WTC11 (cell line): ENCODE results near the gene STXBP5. TPM values are rescaled to one million over a fixed set of nuclear protein-coding genes. Genes with fewer than 3 reads are reported as not detected.

ENCODE experiments used
- ATAC-seq: fragments of 200-7000 bp; cut with Tn5 transposase; 2 replicates; pipeline ENCODE4 v1.10.0; 2021; ENCODE audit warnings: mild to moderate bottlenecking, moderate library complexity
- CTCF ChIA-PET: fragments of 300-600 bp; sonication (Branson Sonifier 250); formaldehyde crosslinking; loops from one replicate; lab custom pipeline; 2021; ENCODE audit warnings: antibody characterized with exemption; lab: Charles Lee
- POLR2A ChIA-PET: fragments of 350-600 bp; sonication (Branson Sonifier 250); formaldehyde crosslinking; loops from one replicate; lab custom pipeline; 2021; ENCODE audit warnings: antibody characterized with exemption; lab: Charles Lee
- DNase-seq: peaks from one replicate; pipeline ENCODE4 v3.0.0; 2021; ENCODE audit warnings: low spot score
- H3K27ac Mint-ChIP-seq: 2 replicates; pipeline ENCODE4 v1.8.0; 2021; ENCODE audit warnings: mixed read lengths
- H3K27me3 Mint-ChIP-seq: 2 replicates; pipeline ENCODE4 v1.8.0; 2021; ENCODE audit warnings: low read depth, mild to moderate bottlenecking, moderate library complexity, mixed read lengths
- H3K36me3 Mint-ChIP-seq: 2 replicates; pipeline ENCODE4 v1.8.0; 2021; ENCODE audit warnings: mixed read lengths
- H3K4me1 Mint-ChIP-seq: 2 replicates; pipeline ENCODE4 v1.8.0; 2022; ENCODE audit warnings: mixed read lengths
- H3K4me3 Mint-ChIP-seq: 2 replicates; pipeline ENCODE4 v1.8.0; 2021; ENCODE audit warnings: mild to moderate bottlenecking, moderate library complexity, mixed read lengths
- H3K9me3 Mint-ChIP-seq: 2 replicates; pipeline ENCODE4 v1.8.0; 2021; ENCODE audit warnings: mixed read lengths
- ATF1 ChIP-seq: sonication (generic); formaldehyde crosslinking; IDR thresholded peaks from 2 replicates; pipeline ENCODE4 v1.8.1; 2023; ENCODE audit warnings: mild to moderate bottlenecking, moderate library complexity, missing genetic modification reagents
- ATF2 ChIP-seq: sonication (generic); formaldehyde crosslinking; IDR thresholded peaks from 2 replicates; pipeline ENCODE4 v1.8.1; 2022; ENCODE audit warnings: low read depth, missing genetic modification reagents, borderline replicate concordance
- ATF6 ChIP-seq: sonication (generic); formaldehyde crosslinking; IDR thresholded peaks from 2 replicates; pipeline ENCODE4 v1.8.1; 2023; ENCODE audit warnings: mild to moderate bottlenecking, missing genetic modification reagents
- CREB1 ChIP-seq: sonication (generic); formaldehyde crosslinking; IDR thresholded peaks from 2 replicates; pipeline ENCODE4 v1.8.0; 2023; ENCODE audit warnings: mild to moderate bottlenecking, missing genetic modification reagents
- ELF4 ChIP-seq: sonication (generic); formaldehyde crosslinking; IDR thresholded peaks from 2 replicates; pipeline ENCODE4 v1.8.1; 2022; ENCODE audit warnings: low read depth, mild to moderate bottlenecking, moderate library complexity, missing genetic modification reagents
- ERG ChIP-seq: fragments of 250-450 bp; sonication (Bioruptor Pico); IDR thresholded peaks from 2 replicates; pipeline ENCODE4 v1.8.0; 2021; ENCODE audit warnings: mild to moderate bottlenecking
- ESRRA ChIP-seq: sonication (generic); formaldehyde crosslinking; IDR thresholded peaks from 2 replicates; pipeline ENCODE4 v1.8.1; 2022; ENCODE audit warnings: mild to moderate bottlenecking, missing genetic modification reagents, borderline replicate concordance
- FOXJ3 ChIP-seq: sonication (generic); formaldehyde crosslinking; IDR thresholded peaks from 2 replicates; pipeline ENCODE4 v1.9.0; 2021; ENCODE audit warnings: missing genetic modification reagents, mild to moderate bottlenecking, borderline replicate concordance
- FOXP1 ChIP-seq: sonication (generic); formaldehyde crosslinking; IDR thresholded peaks from 2 replicates; pipeline ENCODE4 v1.8.0; 2022; ENCODE audit warnings: missing genetic modification reagents, mild to moderate bottlenecking, moderate library complexity, borderline replicate concordance
- GRHL2 ChIP-seq: fragments of 250-450 bp; sonication (Bioruptor Pico); IDR thresholded peaks from 2 replicates; pipeline ENCODE4 v1.8.0; 2022; ENCODE audit warnings: mild to moderate bottlenecking, moderate library complexity; ENCODE audit not compliant: insufficient replicate concordance, severe bottlenecking
- GTF2I ChIP-seq: fragments of 250-450 bp; sonication (Bioruptor Pico); conservative IDR thresholded peaks from 2 replicates; pipeline ENCODE4 v1.4.0; 2021; ENCODE audit warnings: mild to moderate bottlenecking
- HMGA2 ChIP-seq: fragments of 250-450 bp; sonication (Bioruptor Pico); IDR thresholded peaks from 2 replicates; pipeline ENCODE4 v1.4.0; 2021; ENCODE audit warnings: mild to moderate bottlenecking, moderate library complexity
- HMGXB4 ChIP-seq: sonication (generic); formaldehyde crosslinking; IDR thresholded peaks from 2 replicates; pipeline ENCODE4 v1.8.1; 2023; ENCODE audit warnings: mild to moderate bottlenecking, moderate library complexity, missing genetic modification reagents
- IRF1 ChIP-seq: sonication (generic); formaldehyde crosslinking; IDR thresholded peaks from 2 replicates; pipeline ENCODE4 v1.8.0; 2023; ENCODE audit warnings: missing genetic modification reagents
- JUN ChIP-seq: sonication (generic); formaldehyde crosslinking; IDR thresholded peaks from 2 replicates; pipeline ENCODE4 v1.8.0; 2023; ENCODE audit warnings: mild to moderate bottlenecking, missing genetic modification reagents
- MAX ChIP-seq: sonication (generic); formaldehyde crosslinking; IDR thresholded peaks from 2 replicates; pipeline ENCODE4 v1.8.0; 2022; ENCODE audit warnings: mild to moderate bottlenecking, missing genetic modification reagents
- MLX ChIP-seq: sonication (generic); formaldehyde crosslinking; IDR thresholded peaks from 2 replicates; pipeline ENCODE4 v1.8.1; 2023; ENCODE audit warnings: mild to moderate bottlenecking, missing genetic modification reagents, moderate library complexity
- NFATC4 ChIP-seq: fragments of 250-450 bp; sonication (Bioruptor Pico); IDR thresholded peaks from 2 replicates; pipeline ENCODE4 v1.9.0; 2021; ENCODE audit warnings: mild to moderate bottlenecking
- NFE2L1 ChIP-seq: sonication (generic); formaldehyde crosslinking; IDR thresholded peaks from 2 replicates; pipeline ENCODE4 v1.8.1; 2023; ENCODE audit warnings: missing genetic modification reagents
- RELA ChIP-seq: sonication (generic); formaldehyde crosslinking; IDR thresholded peaks from 2 replicates; pipeline ENCODE4 v1.8.1; 2022; ENCODE audit warnings: missing genetic modification reagents, mild to moderate bottlenecking, borderline replicate concordance
- SP1 ChIP-seq: sonication (generic); formaldehyde crosslinking; conservative IDR thresholded peaks from 2 replicates; pipeline ENCODE4 v1.8.1; 2022; ENCODE audit warnings: missing genetic modification reagents
- ZNF263 ChIP-seq: sonication (generic); formaldehyde crosslinking; IDR thresholded peaks from 2 replicates; pipeline ENCODE4 v1.8.1; 2022; ENCODE audit warnings: low read depth, mild to moderate bottlenecking, moderate library complexity, missing genetic modification reagents
- ZNF396 ChIP-seq: fragments of 250-450 bp; sonication (Bioruptor Pico); IDR thresholded peaks from 2 replicates; pipeline ENCODE4 v1.8.0; 2021; ENCODE audit warnings: mild to moderate bottlenecking, moderate library complexity, borderline replicate concordance
- ZNF532 ChIP-seq: fragments of 250-450 bp; sonication (Bioruptor Pico); IDR thresholded peaks from 2 replicates; pipeline ENCODE4 v1.9.0; 2021; ENCODE audit warnings: mild to moderate bottlenecking, borderline replicate concordance
- total RNA-seq: library from RNA; stranded (reverse); gene quantifications from 3 replicates; pipeline ENCODE4 v1.2.3, GENCODE V29; 2021

Gene STXBP5
- total RNA-seq, 1 experiment from 2014 or later, result 13.2 TPM

GRCh38 chr6:147217840-147218404 is 13.7 kb downstream of the STXBP5 start (continued):
- no peak for TF ChIP-seq ATF1 (CRISPR knock-in tag)
- TF ChIP-seq NFATC4 (CRISPR knock-in tag), result no peak
- no peak for TF ChIP-seq RELA (CRISPR knock-in tag)
- no peak for TF ChIP-seq JUN (CRISPR knock-in tag)
- TF ChIP-seq ERG, result no peak
- TF ChIP-seq CREB1 (CRISPR knock-in tag), result no peak
- TF ChIP-seq ATF2 (CRISPR knock-in tag), result no peak
- TF ChIP-seq FOXP1 (CRISPR knock-in tag), result no peak

GRCh38 chr6:147218797-147219196 is 14.6 kb downstream of the STXBP5 start:
- Mint-ChIP-seq H3K4me3 (no peak overlapping the region), H3K36me3 (peaks cover 4% of the 10 kb centered on the region; the same call in 1 of the 2 replicates), H3K27me3 (no peaks in the 10 kb centered on the region), H3K27ac (peak overlapping the region; percentile 57; the same call in 1 of the 2 replicates), H3K4me1 (peaks cover 21% of the 10 kb centered on the region), H3K9me3 (no peaks in the 10 kb centered on the region)
- POLR2A ChIA-PET, result no interaction called here
- ATAC-seq (no peak), DNase-seq (no peak)
- CTCF ChIA-PET, result no interaction called here
- TF ChIP-seq GRHL2 (CRISPR knock-in tag) (no peak), SP1 (CRISPR knock-in tag) (no peak), HMGXB4 (no peak), JUN (CRISPR knock-in tag) (no peak), ZNF396 (CRISPR knock-in tag) (no peak), GTF2I (CRISPR knock-in tag) (no peak), IRF1 (CRISPR knock-in tag) (no peak), MAX (CRISPR knock-in tag) (no peak), NFE2L1 (CRISPR knock-in tag) (no peak), MLX (CRISPR knock-in tag) (no peak), ATF6 (CRISPR knock-in tag) (no peak), ESRRA (CRISPR knock-in tag) (no peak), HMGA2 (CRISPR knock-in tag) (no peak), ZNF532 (CRISPR knock-in tag) (no peak), ELF4 (CRISPR knock-in tag) (no peak), CREB1 (CRISPR knock-in tag) (no peak), ZNF263 (CRISPR knock-in tag) (no peak), FOXJ3 (CRISPR knock-in tag) (no peak)
